ENCODE results near the gene HADHA.

The HADHA gene

GRCh38 chr2:26245810-26246209 is 1.4 kb upstream of the HADHA start:
- DNase-seq (ENCODE audit: low read depth in 2 of 3, low spot score in 2 of 3): no peak

DNA sequence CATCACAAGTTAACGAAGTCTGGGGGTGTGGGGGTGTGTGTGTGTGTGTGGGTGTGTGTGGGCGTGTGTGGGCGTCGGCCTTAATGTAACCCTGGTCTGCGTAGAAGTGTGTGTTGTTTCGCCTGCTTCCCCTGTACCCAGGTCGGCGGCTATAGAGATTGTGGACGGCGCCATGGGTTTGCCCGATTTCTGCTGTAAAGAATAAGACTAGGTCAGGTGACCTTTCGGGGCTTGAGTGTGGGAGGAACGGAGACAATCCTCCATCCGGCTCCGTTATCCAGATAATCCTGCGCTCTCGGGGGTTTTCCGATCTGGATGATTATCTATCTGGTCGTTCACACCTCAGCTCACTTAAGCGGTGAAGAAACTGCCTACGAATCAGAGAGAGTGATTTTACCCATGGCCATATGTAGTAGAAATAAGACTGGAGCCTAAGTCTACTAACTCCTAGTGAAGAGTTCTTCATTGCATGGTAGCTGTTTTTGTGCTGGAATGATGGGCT is 850 bp upstream of the HADHA start:
- peak; percentile 8 to 41 (median 20) for DNase-seq (ENCODE audit: low read depth in 2 of 3, low spot score in 2 of 3)

GRCh38 chr2:26243470-26244308 is 743 bp downstream of the HADHA start:
- DNase-seq (ENCODE audit: low read depth in 2 of 3, low spot score in 2 of 3): peak in 1 of 3 experiments; percentile 8

GRCh38 chr2:26241928-26242436 is 2.5 kb downstream of the HADHA start:
- DNase-seq (ENCODE audit: low read depth in 2 of 3, low spot score in 2 of 3): no peak

DNA sequence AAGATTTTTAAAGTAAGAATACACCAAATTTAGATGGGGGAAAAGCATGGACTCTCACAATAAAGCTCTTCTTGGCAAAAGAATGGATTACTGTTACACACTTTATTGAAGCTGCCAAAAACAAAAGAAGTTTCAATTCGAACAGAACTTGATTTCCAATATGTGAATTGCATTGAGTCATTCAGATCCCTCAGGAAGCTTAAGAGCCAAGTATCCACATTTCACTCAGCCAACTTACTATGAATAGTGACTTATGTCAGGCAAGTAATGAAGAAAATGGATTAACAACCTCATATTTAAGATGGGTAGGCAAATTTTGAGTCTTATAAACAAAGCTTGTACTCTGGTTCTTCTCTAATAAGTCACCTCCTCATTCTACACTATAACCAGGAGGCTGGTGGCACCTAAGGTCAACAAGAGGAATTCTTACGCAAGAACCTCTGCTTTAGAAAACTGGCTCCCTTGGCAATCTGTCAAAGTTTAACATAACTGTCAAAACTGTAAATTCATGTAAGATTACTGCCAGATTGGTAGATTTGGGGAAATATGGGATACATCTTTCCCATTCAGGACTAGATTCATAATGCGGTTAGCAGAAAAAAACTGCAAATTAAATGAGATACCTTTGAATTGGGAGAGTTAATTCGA is 6.0 kb downstream of the HADHA start:
- no peak for DNase-seq (ENCODE audit: low read depth in 2 of 3, low spot score in 2 of 3)

- no peak for DNase-seq (ENCODE audit: low read depth in 2 of 3, low spot score in 2 of 3)
Observed at GRCh38 chr2:26237868-26238267, 6.6 kb downstream of the HADHA start.

DNA sequence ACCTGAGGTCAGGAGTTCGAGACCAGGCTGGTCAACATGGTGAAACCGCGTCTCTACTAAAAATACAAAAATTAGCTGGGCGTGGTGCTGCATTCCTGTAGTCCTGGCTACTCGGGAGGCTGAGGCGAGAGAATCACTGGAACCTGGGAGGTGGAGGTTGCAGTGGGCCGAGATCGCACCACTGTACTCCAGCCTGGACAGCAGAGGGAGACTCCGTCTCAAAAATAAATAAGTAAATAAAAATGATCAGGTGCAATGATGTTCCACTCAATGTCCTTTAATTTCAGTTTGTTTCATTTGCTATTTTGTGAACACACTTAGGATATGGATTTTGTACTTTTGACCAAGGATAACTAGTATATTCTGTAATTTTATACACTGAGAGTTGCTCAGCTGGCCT is 9.3 kb downstream of the HADHA start:
- no peak for DNase-seq (ENCODE audit: low read depth in 2 of 3, low spot score in 2 of 3)

- no peak for DNase-seq (ENCODE audit: low read depth in 2 of 3, low spot score in 2 of 3)
Observed at GRCh38 chr2:26230806-26231205, 13.6 kb downstream of the HADHA start.

DNA sequence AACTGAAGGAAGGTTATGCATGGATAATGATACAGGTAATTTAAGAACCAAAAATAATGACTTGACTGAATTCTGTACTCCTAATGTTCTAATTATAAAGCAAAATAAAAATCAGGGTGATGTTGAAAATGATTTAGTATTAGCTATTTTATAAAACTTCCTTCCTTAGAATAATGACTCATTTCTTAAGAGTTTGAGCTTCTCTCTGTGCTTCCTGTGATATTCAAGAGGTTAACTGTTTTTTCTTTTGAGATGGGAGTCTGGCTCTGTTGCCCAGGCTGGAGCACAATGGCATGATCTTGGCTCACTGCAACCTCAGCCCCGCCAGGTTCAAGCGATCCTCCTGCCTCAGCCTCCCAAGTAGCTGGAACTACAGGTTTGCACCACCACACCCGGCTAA is 14.8 kb downstream of the HADHA start:
- DNase-seq (ENCODE audit: low read depth in 2 of 3, low spot score in 2 of 3): no peak

- no peak for DNase-seq (ENCODE audit: low read depth in 2 of 3, low spot score in 2 of 3)
Observed at GRCh38 chr2:26224095-26224494, 20.3 kb downstream of the HADHA start.

DNA sequence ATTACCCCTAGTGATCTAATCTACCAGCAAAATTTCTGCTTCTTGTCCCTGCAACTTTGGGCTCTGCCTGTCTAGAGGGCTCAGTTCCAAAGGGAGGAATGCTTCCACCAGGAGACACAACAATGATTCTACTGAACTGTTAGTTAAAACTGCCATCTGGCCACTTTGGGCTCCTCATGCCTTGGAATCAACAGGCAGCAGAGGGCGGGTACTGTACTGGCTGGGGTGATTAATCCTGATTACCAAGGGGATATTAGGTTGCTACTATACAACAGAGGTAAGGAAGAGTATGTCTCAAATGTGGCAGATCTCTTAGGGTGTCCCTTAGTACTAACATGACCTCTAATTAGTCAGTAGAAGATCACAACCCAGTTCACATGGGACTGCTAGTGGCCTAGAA is 21.4 kb downstream of the HADHA start:
- no peak for DNase-seq (ENCODE audit: low read depth in 2 of 3, low spot score in 2 of 3)

DNA sequence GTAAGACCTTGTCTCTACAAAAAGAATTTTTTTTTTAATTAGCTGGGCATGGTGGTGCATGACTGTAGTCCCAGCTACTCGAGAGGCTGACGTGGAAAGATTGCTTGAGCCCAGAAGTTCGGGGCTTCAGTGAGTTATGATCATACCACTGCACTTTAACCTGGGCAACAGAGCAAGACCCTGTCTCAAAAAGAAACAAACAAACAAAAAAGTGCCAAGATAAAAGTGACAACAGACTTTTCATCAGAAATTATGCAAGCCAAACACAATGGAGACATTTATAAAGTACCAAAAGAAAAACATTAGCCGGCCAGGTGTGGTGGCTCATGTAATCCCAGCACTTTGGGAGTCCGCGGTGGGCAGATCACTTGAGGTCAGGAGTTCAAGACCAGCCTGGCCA is 26.7 kb downstream of the HADHA start:
- no peak for DNase-seq (ENCODE audit: low read depth in 2 of 3, low spot score in 2 of 3)

DNA sequence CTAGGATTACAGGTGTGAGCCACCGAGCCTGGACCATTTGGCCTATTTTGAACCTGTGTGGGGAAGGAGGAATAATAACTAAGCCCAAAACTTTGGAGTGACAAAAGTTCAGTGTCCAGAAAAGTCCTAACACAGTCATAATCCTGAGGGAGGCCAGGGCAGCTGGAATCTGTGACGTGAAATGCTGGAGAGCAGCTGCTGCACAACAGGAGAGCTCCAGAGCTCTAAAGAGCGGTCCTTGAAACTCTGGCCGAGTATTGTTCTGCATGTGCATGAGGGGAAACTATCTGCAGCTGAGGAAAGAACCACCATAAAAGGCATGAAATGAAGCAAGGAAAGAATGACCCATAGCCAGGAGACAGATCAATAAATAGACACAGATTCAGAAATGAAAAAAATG is 27.8 kb downstream of the HADHA start:
- no peak for DNase-seq (ENCODE audit: low read depth in 2 of 3, low spot score in 2 of 3)

- no peak for DNase-seq (ENCODE audit: low read depth in 2 of 3, low spot score in 2 of 3)
Observed at GRCh38 chr2:26215833-26216232, 28.6 kb downstream of the HADHA start.

DNA sequence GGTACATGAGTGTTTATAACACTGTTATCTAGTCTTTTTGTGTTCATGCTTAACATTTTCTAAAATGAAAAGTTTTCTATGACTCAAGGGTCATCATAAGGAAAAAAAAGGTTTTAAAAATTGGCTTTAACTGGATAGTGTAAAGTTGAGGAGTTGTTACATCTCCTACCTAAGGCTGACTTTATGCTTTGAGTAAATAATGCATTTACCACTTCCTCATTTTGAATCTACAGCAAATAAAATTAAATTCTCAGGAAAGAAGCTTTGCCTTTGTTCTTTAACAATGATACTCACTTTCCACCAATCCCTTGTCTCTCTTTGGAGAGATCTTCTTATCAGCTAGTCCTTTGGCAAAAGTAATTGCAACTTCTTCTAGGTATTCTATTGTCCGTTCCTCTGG is 29.7 kb downstream of the HADHA start:
- DNase-seq (ENCODE audit: low read depth in 2 of 3, low spot score in 2 of 3): no peak

- no peak for DNase-seq (ENCODE audit: low read depth in 2 of 3, low spot score in 2 of 3)
Observed at GRCh38 chr2:26212011-26212410, 32.4 kb downstream of the HADHA start.

DNA sequence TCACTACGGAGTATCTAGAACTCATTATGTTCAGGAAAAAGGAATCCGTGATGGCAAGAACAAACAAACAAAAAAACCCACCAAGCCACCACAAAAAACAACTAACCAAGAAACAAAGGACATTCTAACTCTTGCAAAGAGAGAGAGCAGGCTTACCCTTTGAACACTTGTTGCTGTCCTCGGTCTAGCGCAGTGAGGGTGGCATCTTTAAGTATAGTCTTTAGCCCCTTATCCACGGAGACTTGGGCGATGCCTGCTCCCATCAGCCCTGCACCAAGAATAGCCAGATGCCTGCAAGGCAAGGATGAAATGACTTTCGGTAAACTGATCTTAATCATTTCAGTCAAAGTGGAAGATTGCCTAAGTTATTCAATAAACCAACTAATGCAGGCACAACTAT is 40.5 kb downstream of the HADHA start:
- DNase-seq (ENCODE audit: low read depth in 2 of 3, low spot score in 2 of 3): no peak

GRCh38 chr2:26202981-26203490 is 41.4 kb downstream of the HADHA start:
- no peak for DNase-seq (ENCODE audit: low read depth in 2 of 3, low spot score in 2 of 3)

GRCh38 chr2:26197516-26197915 is 46.9 kb downstream of the HADHA start:
- no peak for DNase-seq (ENCODE audit: low read depth in 2 of 3, low spot score in 2 of 3)

GRCh38 chr2:26196683-26197418 is 47.6 kb downstream of the HADHA start:
- no peak for DNase-seq (ENCODE audit: low read depth in 2 of 3, low spot score in 2 of 3)
